Subcutaneous adipose tissue (tissue), 4 donors: ENCODE measurements around the gene CHD9. TPM values are rescaled to one million over a fixed set of nuclear protein-coding genes. Genes with fewer than 3 reads are reported as not detected.

Experiments
- CTCF ChIP-seq: fragments of 450-650 bp; IDR thresholded peaks from one replicate; pipeline ENCODE4 v1.5.1; 2016; ENCODE audit warnings: low read depth, mild to moderate bottlenecking, control low read depth, antibody characterized with exemption, moderate library complexity
- total RNA-seq, 4 donors: library from RNA; depleted of rRNA; stranded (reverse); fragments of >200 nt; gene quantifications; one replicate each; pipeline ENCODE4 v1.1.0, GENCODE V29; 2016

CHD9 gene
- total RNA-seq, 4 donors from 2014 or later = 78.0 to 113 (median 101) TPM

- no peak for TF ChIP-seq CTCF
These were observed 71.6 kb downstream of the CHD9 start for GRCh38 chr16:53126390-53126789.

GRCh38 chr16:53129281-53130158, 74.7 kb downstream of the CHD9 start:
- no peak for TF ChIP-seq CTCF

- TF ChIP-seq CTCF = no peak
These were observed 75.6 kb downstream of the CHD9 start for GRCh38 chr16:53130159-53131049.

- no peak for TF ChIP-seq CTCF
These were observed 76.2 kb downstream of the CHD9 start for GRCh38 chr16:53131050-53131362.

GRCh38 chr16:53131363-53132071, 76.7 kb downstream of the CHD9 start:
- no peak for TF ChIP-seq CTCF

- no peak for TF ChIP-seq CTCF
These were observed 77.6 kb downstream of the CHD9 start for GRCh38 chr16:53132406-53132805.
